HG03025 (cell line): ENCODE data around the gene EIF4A2.

Experiments
- ATAC-seq: cut with Tn5 transposase; IDR thresholded peaks from one replicate; pipeline ENCODE4 v1.9.1; 2021; ENCODE audit warnings: mild to moderate bottlenecking, moderate library complexity; ENCODE audit not compliant: unreplicated experiment, low FRiP score

The EIF4A2 gene

DNA sequence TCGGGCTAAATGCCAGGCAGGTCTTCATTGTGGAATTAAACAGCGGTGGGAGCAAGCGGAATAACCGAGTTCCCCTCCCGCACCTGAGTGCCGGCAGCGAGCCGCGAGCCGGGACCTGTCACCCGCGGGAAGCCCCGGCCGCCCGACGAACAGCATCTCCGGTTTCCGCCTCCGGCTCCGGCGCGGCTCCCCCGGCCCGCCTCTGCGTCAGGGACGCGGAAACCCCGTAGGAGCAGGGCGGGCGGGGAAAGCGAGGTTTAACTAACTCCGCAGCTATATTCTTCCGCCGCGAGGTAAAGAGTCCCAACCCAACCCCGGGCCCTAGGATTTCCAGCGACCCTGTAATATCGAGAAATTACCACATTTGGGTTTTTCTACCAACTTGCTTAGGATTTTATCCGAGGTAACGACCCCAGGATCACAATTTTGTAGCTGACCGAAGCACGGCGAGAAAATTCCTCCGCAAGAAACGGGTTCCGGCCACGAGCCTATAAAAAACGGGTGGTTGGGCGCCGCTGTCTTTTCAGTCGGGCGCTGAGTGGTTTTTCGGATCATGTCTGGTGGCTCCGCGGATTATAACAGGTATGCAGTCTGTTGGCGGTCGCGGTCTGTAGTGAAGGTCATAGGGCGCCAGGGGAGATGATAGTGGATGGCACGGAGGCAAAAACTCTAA is at the start of gene EIF4A2:
TSS of gene EIF4A2 (plus strand) at position 520 of the 673 bp plus-strand sequence. CDS start at position 554, 34 bp downstream.
- peak; percentile 62 for ATAC-seq

DNA sequence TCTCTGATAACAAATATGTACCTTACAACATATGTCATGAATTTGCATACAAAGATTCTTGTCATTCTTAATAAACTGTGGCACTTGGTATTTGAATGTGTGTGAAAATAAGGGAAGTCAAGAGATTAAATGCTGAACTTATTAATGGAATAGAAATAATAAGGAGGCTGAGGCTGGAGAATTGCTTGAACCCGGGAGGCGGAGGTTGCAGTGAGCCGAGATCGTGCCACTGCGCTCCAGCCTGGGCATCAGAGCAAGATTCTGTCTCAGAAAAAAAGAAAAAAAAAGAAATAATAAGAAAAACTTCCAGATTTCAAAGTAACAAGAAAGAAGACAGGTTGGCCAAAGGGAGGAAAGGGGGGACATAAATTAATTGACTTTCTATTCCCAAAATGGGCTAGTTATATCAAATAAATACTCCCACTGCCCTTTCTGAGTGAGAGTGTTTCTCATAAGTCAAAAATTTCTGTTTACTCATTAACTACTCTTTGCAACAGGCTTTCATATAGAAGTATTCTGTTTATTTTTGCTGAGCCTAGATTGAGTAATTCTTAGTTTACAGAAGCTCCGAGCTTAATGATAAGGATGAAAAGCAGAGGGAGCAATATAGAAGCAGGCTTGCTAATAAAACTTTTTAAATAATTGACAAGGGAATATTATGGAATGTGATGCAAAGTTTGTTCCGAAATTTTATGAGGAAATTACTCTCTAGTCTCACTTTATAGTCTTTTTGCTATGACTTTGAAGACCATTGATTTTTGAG is 40.6 kb upstream of the EIF4A2 start:
- ATAC-seq = no peak

DNA sequence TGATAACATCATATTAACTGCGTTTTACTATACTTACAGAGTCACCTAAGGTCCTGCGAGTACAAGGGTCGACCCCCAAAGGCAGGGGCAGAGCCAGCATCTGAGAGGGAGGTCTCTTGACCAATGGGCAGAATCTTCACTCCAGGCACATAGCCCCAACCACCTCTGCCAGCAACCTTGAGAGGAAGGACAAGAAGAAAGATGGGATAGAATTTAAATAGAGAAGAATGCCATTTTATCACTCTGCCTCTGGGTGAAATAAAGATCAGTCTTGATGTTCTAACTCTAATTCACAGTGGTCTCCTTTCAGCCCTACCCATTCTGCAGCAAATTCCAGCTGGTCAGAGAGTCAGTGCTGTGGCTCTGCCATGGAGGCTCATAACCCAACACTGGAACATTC is 39.7 kb upstream of the EIF4A2 start:
- no peak for ATAC-seq

DNA sequence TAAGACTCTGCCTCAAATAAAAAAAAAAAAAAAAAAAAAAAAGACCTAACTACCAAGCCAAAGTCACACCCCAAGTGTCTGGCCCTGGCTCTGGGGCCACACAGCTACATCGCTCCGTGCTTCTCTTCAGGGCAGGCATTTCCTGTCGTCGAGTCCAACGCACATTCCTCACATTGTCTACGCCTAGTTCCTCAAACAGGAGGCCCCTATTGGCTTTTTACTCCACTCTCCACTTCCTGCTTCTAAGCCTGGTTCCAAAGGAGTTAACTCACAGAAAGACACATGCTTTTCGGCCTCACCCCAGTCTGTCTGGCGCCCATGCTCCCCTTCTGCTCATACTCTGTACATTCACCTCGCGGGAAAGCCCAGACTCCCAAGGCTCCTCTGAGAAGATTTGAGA is 37.4 kb upstream of the EIF4A2 start:
- no peak for ATAC-seq

DNA sequence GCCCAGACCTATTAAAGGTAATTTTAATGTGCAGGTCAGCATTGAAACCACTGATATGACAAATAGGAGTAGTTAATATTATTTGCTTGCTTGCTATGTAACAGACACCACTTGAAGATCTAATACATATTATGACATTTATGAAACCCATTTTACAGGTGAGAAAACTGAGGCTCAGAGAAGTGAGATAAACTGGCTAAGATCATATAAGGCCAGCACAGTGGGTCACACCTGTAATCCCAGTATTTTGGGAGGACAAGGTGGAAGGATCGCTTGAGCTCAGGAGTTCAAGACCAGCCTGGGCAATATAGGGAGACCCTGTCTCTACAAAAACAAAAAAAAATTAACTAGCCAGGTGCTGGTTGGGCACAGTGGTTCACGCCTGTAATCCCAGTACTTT is 33.1 kb upstream of the EIF4A2 start:
- no peak for ATAC-seq

DNA sequence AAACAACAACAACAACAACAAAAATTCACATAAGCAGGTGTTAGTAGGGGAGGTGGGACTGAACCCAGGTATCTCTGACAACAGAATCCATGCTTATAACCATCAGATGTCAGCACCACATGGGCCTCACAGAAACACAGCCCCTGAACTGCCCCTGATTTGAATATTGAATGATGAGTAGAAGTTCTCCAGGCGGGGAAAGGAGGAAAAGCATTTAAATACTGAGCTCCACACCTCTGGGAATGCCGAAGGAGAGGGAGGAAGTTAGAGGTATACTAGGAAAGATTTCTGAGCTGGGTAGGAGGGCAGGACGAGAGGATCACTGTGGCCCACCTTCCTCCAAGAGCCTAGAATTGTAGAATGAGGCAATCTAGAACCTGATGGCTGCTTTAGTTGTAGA is 31.9 kb upstream of the EIF4A2 start:
- no peak for ATAC-seq

DNA sequence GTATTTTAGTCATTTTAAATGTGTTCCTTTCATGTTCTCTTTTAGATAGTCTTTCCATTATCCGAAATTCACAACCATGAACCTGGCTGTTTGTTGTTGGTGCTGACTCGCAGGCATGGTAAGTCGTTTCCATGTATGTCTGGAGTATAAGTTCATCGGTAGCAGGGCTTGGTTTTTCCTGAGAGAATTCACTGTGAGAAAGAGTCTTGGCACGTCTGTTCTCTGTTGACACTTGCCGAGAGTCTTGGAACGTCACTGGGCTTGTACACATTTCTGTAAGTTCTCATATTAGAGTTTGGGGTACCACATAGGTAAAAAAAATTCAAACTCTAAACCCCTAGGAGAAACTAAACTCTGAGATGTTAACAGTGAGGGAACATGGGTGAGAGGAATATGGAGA is 29.4 kb upstream of the EIF4A2 start:
- ATAC-seq = no peak

DNA sequence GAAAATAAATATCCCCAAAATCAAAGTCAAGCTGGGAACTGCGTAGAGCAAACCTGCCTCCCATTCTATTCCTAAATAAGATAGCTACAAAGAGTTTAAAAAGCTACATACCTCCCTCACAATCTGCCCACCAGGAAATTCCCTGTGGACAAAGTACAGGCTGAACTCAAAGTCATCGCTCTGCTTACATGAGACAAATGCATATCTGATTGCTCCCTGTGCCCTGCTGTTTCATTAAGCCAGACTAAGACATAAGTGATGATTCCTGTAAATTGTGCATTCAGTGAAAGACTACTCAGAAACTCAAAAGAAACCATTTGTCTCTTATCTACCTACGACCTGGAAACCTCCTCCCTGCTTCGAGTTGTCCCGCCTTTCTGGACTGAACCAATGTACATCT is 28.5 kb upstream of the EIF4A2 start:
- no peak for ATAC-seq

DNA sequence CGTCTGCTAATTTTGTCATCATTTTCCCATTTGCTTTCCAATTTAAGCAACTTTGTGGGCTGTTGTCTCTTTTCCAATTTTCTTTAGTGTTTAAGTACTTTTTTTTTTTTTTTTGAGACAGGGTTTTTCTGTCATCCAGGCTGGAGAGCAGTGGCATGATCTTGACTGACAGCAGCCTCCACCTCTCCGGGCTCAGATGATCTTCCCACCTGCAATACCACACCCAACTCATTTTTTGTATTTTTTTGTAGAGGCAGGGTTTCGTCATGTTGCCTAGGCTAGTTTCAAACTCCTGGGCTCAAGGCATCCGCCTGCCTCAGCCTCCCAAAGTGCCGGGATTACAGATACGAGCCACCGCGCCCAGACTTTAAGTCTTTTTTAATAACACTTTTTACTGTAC is 26.2 kb upstream of the EIF4A2 start:
- ATAC-seq = no peak

DNA sequence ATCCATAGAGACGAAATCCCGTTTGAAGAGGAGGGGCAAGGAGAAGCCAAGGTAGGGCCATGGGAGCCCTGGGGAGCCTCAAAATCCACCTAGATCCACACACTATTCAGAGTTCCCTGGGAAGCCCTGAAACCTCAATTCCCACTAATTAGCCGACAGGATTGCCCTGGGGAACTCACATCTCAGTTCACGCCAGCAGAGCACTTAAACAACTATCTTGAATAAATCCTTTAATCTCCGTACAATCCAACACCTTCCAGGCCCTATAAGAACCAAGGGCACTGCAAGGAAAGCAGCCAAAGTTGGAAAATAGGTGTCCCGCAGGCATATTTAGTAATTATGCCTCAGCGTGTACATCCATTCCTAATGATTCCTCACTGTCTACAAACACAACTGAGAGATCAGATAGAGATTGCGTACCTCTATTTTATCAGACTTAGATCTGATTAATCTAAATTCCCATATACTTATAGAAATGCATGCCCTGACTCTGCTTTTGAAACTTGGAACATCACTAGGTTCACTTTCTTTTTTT is 25.6 kb upstream of the EIF4A2 start:
- ATAC-seq = no peak

DNA sequence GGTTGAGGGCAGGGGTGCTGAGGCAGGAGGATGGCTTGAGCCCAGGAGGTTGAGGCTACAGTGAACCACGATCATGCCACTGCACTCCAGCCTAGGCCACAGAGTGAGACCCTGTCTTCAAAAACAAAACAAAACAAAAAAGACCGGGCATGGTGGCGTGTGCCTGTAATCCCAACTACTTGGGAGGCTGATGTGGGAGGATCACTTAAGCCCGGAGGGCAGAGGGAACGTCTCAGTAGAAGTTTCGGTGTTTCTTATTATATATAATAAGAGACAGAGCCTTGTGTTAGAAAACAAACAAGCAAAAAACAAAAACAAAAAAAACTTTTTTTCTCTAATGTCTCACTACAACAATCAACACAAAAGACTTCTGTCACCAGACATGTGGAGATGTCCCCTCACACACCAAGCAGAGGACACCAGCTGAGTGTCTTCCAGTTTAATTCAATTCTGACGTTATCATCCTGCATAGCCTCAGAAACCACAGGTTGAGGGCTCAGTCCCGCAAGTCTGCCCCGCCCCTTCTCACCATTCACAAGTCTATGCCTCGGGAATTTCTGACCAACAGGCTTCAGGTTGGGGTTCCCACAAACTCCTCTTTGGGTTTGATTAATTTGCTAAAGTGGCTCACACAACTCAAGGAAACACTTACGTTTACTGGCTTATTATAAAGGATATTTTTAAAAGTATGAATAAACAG is 24.0 kb upstream of the EIF4A2 start:
- no peak for ATAC-seq

DNA sequence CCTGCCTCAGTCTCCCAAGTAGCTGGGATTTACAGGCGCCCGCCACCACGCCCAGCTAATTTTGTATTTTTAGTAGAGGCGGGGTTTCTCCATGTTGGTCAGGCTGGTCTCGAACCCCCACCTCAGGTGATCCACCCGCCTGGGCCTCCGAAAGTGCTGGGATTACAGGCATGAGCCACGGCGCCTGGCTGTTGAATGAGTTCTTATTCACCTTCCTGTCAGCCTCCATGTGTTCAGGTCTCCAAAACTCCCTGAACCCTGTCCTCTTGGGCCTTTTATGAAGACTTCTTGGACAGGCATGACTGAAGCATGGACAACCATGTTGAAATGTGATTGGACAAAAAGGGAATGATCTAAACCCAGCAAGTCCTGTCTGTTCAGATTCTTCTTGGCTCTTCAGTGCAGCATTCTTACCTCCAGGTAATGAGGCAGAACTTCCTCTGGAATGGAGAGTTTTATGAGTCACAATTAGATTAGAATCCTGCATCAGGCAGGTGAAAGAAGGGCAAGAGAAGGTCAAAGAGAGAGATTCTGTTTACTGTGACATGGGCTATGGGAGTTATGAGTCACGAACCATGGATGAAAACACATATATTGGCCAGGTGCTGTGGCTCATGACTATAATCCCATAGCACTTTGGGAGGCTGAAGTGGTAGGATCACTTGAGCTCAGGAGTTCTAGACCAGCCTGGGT is 23.1 kb upstream of the EIF4A2 start:
- no peak for ATAC-seq

DNA sequence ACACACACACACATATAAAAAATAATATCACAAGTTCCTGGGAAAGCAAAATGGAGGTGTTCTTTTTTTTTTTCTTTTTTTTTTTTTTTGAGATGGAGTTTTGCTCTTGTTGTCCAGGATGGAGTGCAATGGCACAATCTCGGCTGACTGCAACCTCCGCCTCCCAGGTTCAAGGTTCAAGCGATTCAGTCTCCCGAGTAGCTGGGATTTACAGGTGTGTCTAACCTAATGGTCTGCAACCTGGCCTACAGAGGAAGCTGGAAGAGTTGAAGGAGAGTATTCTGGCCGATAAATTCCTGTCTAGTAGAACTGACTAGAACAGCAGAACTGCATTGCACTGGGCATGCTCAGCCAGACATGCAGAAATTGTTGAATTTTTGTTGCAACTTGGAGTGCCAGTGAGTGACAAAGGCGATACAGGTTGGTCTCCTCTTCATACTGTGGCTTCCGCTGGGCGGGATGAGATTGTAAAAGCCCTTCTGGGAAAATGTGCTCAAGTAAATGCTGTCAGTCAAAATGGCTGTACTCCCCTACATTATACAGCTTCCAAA is 22.4 kb upstream of the EIF4A2 start:
- no peak for ATAC-seq

DNA sequence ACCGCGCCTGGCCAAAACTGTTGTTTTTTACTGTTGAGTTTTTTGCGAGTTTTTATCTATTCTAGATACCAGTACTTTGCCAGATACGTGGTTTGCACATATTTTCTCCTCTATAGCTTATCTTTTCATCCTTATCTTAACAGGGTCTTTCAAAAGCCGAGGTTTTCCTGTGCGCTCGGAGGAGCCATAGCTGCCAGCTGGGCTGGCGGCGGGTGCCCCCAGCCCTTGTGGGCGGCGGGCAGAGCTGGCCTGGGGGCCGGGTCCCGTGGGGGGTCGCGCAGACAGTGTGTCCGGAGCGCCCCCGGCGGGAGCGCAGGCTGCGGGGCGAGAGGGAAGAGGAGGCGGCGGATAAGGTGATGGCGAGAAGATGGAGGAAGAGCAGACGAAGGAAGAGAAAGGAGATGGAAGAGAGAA is 11.1 kb upstream of the EIF4A2 start:
- ATAC-seq = peak; percentile 35

DNA sequence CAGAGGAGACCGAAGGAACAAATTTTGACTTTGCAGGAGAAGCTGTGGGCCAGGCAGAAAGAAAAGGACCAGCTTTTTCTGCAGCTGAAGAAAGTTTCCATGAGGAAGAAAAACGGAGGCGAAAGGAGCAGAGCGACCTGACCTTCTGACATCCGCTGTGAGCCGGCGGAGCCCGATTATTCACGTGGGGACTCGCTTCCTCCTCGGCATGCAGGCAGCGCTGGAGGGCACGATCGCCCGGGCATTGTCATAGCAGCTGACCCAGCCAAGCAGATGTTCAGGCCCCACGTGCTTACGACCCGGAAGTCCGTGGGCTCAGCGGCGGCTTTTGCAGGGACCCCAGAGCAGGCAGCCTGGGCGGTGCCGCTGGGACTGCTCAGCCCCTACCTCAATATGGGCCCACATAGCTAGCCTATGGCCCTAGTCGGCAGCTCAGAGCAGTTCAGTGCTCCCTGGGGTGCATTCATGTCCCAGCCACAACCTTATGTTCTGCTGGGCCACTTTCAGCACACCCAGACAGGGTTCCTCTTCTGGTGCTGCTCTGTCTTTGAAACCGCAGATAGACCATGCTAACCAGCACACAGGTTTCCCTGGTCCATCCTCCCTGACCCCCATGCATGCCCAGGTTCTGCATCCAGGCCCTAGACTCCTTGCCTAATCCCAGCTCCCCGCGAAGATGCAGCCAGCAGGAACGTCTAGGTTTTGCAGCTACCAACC is 10.5 kb upstream of the EIF4A2 start:
- ATAC-seq = peak; percentile 91

DNA sequence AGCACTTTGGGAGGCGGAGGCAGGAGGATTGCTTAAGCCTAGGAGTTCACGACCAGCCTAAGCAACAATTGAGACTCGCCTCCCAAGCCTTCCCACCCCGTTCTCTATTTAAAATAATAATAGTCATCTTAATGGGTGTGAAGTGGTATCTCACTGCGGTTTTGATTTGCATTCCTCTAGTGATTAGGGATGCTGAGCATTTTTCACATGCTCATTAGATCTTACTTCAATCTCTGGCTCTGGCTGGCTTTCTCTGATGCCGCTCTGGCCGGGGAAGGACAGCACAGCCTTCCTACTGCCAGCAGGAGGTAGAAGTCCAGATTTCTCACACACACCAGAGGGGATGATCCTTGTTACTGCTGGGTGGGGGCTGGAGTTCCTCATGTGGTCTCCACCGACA is 7.4 kb upstream of the EIF4A2 start:
- ATAC-seq = no peak

DNA sequence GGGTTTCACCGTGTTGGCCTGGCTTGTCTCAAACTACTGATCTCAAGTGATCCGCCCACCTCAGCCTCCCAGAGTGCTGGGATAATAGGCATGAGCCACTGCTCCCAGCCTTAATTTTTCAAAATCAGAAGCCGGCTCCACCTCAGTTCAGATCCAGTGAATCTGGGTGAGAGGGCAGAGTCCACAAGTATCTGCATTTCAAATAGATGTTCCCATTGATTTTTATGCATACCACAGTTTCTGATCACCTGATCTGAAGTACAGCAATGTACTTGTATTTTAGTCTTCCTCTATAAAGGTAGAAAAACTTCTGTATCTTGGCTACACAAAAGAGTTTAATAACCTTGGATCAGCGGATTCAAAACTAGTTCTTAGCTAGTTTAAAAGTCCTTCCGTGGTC is 4.2 kb upstream of the EIF4A2 start:
- no peak for ATAC-seq

DNA sequence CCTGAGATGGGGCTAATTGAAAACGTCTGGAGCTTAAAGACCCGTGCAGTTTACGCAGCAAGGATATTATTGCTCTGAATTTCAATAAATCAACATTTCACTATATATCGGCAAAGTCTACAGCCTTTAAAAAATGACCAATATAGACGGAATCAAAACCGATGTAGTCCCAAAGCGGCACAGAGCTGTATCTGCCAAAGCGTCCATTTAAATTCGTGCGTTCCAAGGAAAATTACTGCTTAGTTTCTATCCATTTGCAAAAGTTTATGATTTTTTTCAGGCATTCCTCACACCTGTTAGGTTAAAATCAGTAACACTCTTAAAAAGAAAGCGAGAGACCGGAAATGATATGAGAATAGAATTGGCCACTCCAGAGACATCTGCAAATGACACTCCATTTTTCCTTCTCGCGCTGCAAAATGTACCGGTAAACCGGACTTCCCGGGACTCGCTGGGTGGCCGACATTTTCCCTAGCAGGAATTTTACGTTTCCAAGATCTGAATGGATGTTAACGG is 777 bp upstream of the EIF4A2 start:
- ATAC-seq = peak; percentile 16

DNA sequence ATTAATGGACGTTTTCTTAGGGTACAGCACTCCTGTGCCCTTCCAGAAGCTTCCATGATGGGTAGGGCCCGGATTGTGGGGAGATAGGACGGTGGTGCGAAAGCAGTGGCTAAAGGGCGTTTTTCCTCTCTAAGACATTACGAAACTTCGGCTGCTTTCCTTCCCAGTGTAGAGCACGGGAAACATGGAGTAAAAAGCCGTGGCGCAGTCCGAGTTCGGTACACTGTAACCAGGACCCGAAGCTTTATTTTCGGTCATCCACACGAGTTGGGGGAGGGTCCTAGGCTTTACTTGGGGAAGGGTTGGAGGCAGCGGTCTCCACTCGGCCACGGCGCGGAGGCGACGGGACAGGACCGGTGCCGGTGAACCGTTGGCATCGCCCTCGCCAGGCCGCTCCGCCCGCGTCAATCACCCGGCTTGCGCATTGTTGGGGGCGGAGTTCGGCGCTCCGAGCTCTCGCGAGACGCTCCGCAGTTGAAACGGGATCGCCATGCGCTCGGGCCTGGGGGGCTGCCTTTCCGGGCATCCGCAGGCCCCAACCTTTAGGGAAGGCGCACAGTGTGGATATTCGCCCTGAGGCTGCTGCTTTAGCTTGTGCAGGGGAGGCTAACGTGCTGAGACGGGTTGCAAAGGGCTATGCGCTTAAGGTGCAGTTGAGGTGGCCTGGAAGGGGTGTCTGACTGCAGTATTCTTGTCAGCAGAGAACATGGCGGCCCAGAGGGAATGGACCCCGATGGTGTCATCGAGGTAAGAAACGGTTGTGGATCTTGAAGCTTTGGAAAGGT is 546 bp downstream of the EIF4A2 start:
- ATAC-seq = peak; percentile 40
